HS-5 (cell line): ENCODE data around the gene LAMC3.
A peak's percentile ranks its signal among the peaks of the same experiment; 100 is the strongest.

Experiments used
- DNase-seq: peaks from one replicate; pipeline ENCODE4 v3.0.0-alpha.2; 2012; ENCODE audit warnings: low read depth

LAMC3 gene

GRCh38 chr9:131008909-131009618, at the start of gene LAMC3:
Gene LAMC3 (plus strand): TSS chr9:131009174. CDS start chr9:131009215, 41 bp downstream.
- DNase-seq = no peak

- DNase-seq = no peak
Observed at GRCh38 chr9:130959809-130960334, 49.1 kb upstream of the LAMC3 start.

- DNase-seq = no peak
Observed at GRCh38 chr9:130960522-130961378, 48.2 kb upstream of the LAMC3 start.

- no peak for DNase-seq
Observed at GRCh38 chr9:130961511-130962300, 47.3 kb upstream of the LAMC3 start.

GRCh38 chr9:130962418-130963316, 46.3 kb upstream of the LAMC3 start:
- peak; percentile 90 for DNase-seq

- DNase-seq = no peak
Observed at GRCh38 chr9:130963337-130963908, 45.6 kb upstream of the LAMC3 start.

GRCh38 chr9:130963916-130964315, 45.1 kb upstream of the LAMC3 start:
- no peak for DNase-seq

- no peak for DNase-seq
Observed at GRCh38 chr9:130965680-130966079, 43.3 kb upstream of the LAMC3 start.

- no peak for DNase-seq
Observed at GRCh38 chr9:130970052-130970451, 38.9 kb upstream of the LAMC3 start.

GRCh38 chr9:130970855-130971254, 38.1 kb upstream of the LAMC3 start:
- no peak for DNase-seq

- no peak for DNase-seq
Observed at GRCh38 chr9:130971294-130971849, 37.6 kb upstream of the LAMC3 start.

GRCh38 chr9:130972277-130972956, 36.6 kb upstream of the LAMC3 start:
- no peak for DNase-seq

- no peak for DNase-seq
Observed at GRCh38 chr9:130972957-130973685, 35.9 kb upstream of the LAMC3 start.

GRCh38 chr9:130973686-130974281, 35.2 kb upstream of the LAMC3 start:
- DNase-seq = no peak

- no peak for DNase-seq
Observed at GRCh38 chr9:130974697-130975096, 34.3 kb upstream of the LAMC3 start.

- DNase-seq = no peak
Observed at GRCh38 chr9:130975156-130975555, 33.8 kb upstream of the LAMC3 start.

- no peak for DNase-seq
Observed at GRCh38 chr9:130975932-130976841, 32.8 kb upstream of the LAMC3 start.

- DNase-seq = no peak
Observed at GRCh38 chr9:130977811-130978221, 31.2 kb upstream of the LAMC3 start.
